Measurements from ENCODE around the gene NGEF. TPM values are rescaled to one million over a fixed set of nuclear protein-coding genes. Genes with fewer than 3 reads are reported as not detected.

NGEF gene
- total RNA-seq, 1 experiment from 2014 or later, result 71.3 TPM

DNA sequence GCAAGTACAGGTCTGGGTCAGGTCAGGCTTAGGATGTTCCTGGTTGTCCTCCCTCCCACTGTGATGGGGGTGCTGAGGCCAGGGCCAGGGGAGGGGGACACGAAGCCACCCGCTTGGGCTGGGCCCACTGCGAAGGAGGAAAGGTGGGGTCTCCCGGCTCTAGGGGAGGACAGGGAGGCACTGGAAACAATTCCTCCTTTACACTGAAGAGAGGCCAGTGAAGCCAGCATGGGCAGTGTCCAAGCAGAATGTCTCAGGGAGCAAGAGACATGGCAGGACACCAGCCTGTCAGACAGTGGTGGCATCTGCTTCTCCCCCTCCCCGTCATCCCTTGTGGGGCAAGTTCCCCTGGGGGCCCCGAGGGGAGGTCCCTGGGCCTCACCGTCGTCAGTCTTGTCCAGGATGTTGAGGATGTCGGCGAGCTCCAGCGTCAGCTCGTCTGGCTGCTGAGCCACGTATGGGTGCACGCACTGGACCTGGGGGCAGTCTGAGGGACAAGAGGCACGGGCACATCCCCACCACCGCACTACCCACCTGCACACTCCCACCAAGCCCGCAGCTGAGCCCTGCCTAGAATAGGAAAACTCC is 132.2 kb downstream of the NGEF start:
- Histone ChIP-seq H3K79me2 (ENCODE audit: low read length) (peaks cover 30% of the 10 kb centered on the region), H3K27ac (ENCODE audit: low read length) (no peak overlapping the region), H3K4me1 (ENCODE audit: insufficient read depth, low read length) (peaks cover 20% of the 10 kb centered on the region; the same call in 1 of the 2 replicates), H3K9me2 (replicated peaks; ENCODE audit: low read length) (no peaks in the 10 kb centered on the region), H3K4me2 (ENCODE audit: low read length) (no peak overlapping the region), H4K20me1 (ENCODE audit: low read length) (no peaks in the 10 kb centered on the region), H3F3A (ENCODE audit: low read length, unreplicated experiment) (no peaks in the 10 kb centered on the region), H3K9me3 (ENCODE audit: low read length) (no peaks in the 10 kb centered on the region), H3K9ac (ENCODE audit: low read length) (no peak overlapping the region), H2AFZ (ENCODE audit: low read length) (no peak overlapping the region), H3K27me3 (ENCODE audit: low read length) (no peaks in the 10 kb centered on the region), H3K36me3 (ENCODE audit: low read depth, low read length) (peaks cover 2% of the 10 kb centered on the region), H3K4me3 (ENCODE audit: low read length) (no peak overlapping the region)
- ATAC-seq (no peak), DNase-seq (no peak)
- ChIA-PET CTCF (interaction anchor here (0.6 kb wide), 1 partner anchor 371 kb away, joined by 3 read pairs; the partner anchor contains the start of gene ATG16L1), POLR2A (ENCODE audit: unreplicated experiment) (no interaction called here)
- TF ChIP-seq, protein P1, sequence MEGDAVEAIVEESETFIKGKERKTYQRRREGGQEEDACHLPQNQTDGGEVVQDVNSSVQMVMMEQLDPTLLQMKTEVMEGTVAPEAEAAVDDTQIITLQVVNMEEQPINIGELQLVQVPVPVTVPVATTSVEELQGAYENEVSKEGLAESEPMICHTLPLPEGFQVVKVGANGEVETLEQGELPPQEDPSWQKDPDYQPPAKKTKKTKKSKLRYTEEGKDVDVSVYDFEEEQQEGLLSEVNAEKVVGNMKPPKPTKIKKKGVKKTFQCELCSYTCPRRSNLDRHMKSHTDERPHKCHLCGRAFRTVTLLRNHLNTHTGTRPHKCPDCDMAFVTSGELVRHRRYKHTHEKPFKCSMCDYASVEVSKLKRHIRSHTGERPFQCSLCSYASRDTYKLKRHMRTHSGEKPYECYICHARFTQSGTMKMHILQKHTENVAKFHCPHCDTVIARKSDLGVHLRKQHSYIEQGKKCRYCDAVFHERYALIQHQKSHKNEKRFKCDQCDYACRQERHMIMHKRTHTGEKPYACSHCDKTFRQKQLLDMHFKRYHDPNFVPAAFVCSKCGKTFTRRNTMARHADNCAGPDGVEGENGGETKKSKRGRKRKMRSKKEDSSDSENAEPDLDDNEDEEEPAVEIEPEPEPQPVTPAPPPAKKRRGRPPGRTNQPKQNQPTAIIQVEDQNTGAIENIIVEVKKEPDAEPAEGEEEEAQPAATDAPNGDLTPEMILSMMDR (conservative IDR thresholded peaks at IDR 0.05; ENCODE audit: low read depth, low read length), result no peak
- TF ChIP-seq EZH2phosphoT487 (IDR thresholded peaks at IDR 0.05; ENCODE audit: borderline replicate concordance, low read length) (no peak), EZH2 (IDR thresholded peaks at IDR 0.05; ENCODE audit: low read length, unreplicated experiment) (no peak)
- no TSS peak for BruUV-seq (replicated peaks)
- intact Hi-C loops (cut with micrococcal nuclease), result no loop called here

DNA sequence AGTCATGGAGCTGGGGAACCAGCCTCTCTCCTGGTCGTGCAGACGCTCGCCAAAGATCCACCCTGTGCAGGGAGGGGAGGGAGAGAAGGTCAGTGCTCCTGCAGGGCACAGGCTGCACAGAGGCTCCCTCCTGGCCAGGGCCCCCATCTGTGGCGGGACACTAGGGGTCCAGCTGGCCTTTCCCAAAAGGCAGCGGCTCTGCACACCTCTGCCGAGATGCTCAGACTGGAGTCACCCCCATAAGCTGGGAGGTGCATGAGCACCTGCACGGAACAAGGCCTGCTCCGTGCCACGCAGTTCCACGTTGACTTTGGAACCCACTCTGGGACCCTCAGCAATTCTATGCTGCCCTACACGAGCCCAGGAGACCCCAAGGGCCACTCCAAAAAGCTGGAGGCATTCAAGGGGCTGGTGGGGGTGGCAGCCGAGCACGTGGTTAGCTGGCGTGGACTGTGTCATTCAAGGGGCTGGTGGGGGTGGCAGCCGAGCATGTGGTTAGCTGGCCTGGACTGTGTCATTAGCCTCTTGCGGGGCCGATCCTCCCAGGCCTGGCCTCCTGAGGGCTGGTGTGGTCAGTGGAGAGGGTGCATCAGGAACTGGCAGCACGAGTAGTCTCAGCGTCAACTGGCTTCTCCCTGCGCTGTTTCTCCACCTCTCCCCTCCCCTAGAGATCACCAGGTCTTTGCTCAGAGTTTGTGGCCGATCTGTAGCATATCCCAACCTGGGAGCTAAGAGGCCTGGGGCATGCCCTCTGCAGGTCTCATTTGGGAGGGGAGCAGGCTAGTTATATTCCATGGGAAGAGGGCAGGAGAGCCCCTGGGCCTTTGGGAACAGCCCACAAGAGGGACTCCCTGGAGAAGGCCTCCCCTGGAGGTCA is 133.2 kb downstream of the NGEF start:
- H3K4me2 ChIP-seq (ENCODE audit: low read length), result no peak overlapping the region
- POLR2A ChIA-PET (ENCODE audit: unreplicated experiment), result no interaction called here

More for the DNA sequence above, 133.2 kb downstream of the NGEF start:
- Histone ChIP-seq H3K27ac (ENCODE audit: low read length) (no peak overlapping the region), H4K20me1 (ENCODE audit: low read length) (no peaks in the 10 kb centered on the region), H3K27me3 (ENCODE audit: low read length) (no peaks in the 10 kb centered on the region), H3K9ac (ENCODE audit: low read length) (no peak overlapping the region), H3F3A (ENCODE audit: low read length, unreplicated experiment) (no peaks in the 10 kb centered on the region), H3K79me2 (ENCODE audit: low read length) (peaks cover 38% of the 10 kb centered on the region), H3K9me3 (ENCODE audit: low read length) (no peaks in the 10 kb centered on the region), H3K36me3 (ENCODE audit: low read depth, low read length) (peaks cover 2% of the 10 kb centered on the region; the same call in 1 of the 2 replicates), H3K4me3 (ENCODE audit: low read length) (no peak overlapping the region), H3K4me1 (ENCODE audit: insufficient read depth, low read length) (peaks cover 17% of the 10 kb centered on the region), H3K9me2 (replicated peaks; ENCODE audit: low read length) (no peaks in the 10 kb centered on the region), H2AFZ (ENCODE audit: low read length) (no peak overlapping the region)
- DNase-seq (no peak), ATAC-seq (no peak)
- TF ChIP-seq, protein P1 (conservative IDR thresholded peaks at IDR 0.05; ENCODE audit: low read depth, low read length), result no peak
- TF ChIP-seq EZH2phosphoT487 (IDR thresholded peaks at IDR 0.05; ENCODE audit: borderline replicate concordance, low read length), result no peak
- TF ChIP-seq EZH2 (IDR thresholded peaks at IDR 0.05; ENCODE audit: low read length, unreplicated experiment), result no peak
- BruUV-seq (replicated peaks), result no TSS peak
- CTCF ChIA-PET, result no interaction called here
- intact Hi-C loops (cut with micrococcal nuclease), result loop anchor here (10.0 kb wide), 1 partner anchor 175 kb away; no protein-coding TSS in a partner anchor
